IMR-90 (cell line): ENCODE measurements around the gene C1QL4. TPM values are rescaled to one million over a fixed set of nuclear protein-coding genes. Genes with fewer than 3 reads are reported as not detected.

Experiments
- ATAC-seq: fragments of 200-7000 bp; cut with Tn5 transposase; 2 replicates; pipeline ENCODE4 v1.9.1; 2020; ENCODE audit warnings: low read depth, mild to moderate bottlenecking, moderate library complexity
- BruUV-seq: library from RNA; stranded (reverse); fragments of 400-500 nt; replicated peaks from 2 replicates; lab custom pipeline; 2021; lab: Mats Ljungman, UMichigan
- CTCF ChIA-PET: fragments of 300-600 bp; formaldehyde crosslinking; extraction: SDS; loops from one replicate; lab custom pipeline; 2021; ENCODE audit warnings: antibody characterized with exemption; lab: Yijun Ruan, JAX
- POLR2A ChIA-PET: fragments of 300-600 bp; sonication (Branson Sonifier 250); formaldehyde crosslinking; loops from one replicate; lab custom pipeline; 2022; ENCODE audit warnings: antibody characterized with exemption; ENCODE audit not compliant: unreplicated experiment; lab: Charles Lee
- DNase-seq: peaks from one replicate; pipeline ENCODE4 v3.0.0; 2013
- H2AFZ ChIP-seq: replicated peaks from 2 replicates; pipeline ENCODE3; 2013; ENCODE audit warnings: low read length, mild to moderate bottlenecking; ENCODE audit not compliant: poor library complexity
- H2AK5ac ChIP-seq: 2 replicates; pipeline ENCODE4 v1.6.1; 2013; ENCODE audit warnings: low read depth, low read length, inconsistent platforms
- H2AK9ac ChIP-seq: replicated peaks from 2 replicates; pipeline ENCODE3; 2013; ENCODE audit warnings: mild to moderate bottlenecking, low read depth, low read length, moderate library complexity; ENCODE audit not compliant: poor library complexity
- H2BK120ac ChIP-seq: 2 replicates; pipeline ENCODE4 v1.6.1; 2013; ENCODE audit warnings: low read depth, low read length, inconsistent platforms
- H2BK15ac ChIP-seq: 3 replicates; pipeline ENCODE4 v1.6.1; 2013; ENCODE audit warnings: low read depth, low read length, inconsistent platforms
- H2BK20ac ChIP-seq: 2 replicates; pipeline ENCODE4 v1.6.1; 2013; ENCODE audit warnings: low read depth, mild to moderate bottlenecking, inconsistent platforms, low read length, moderate library complexity
- H2BK5ac ChIP-seq: 2 replicates; pipeline ENCODE4 v1.6.1; 2013; ENCODE audit warnings: mild to moderate bottlenecking, low read depth, low read length, inconsistent platforms; ENCODE audit not compliant: poor library complexity, severe bottlenecking
- H3K14ac ChIP-seq: replicated peaks from 2 replicates; pipeline ENCODE4 v1.6.1; 2013; ENCODE audit warnings: low read depth, low read length, inconsistent platforms
- H3K18ac ChIP-seq: 2 replicates; pipeline ENCODE4 v1.6.1; 2013; ENCODE audit warnings: low read depth, low read length, control low read depth
- H3K23ac ChIP-seq: 2 replicates; pipeline ENCODE4 v1.6.1; 2013; ENCODE audit warnings: low read depth, low read length, inconsistent platforms
- H3K27ac ChIP-seq: 2 replicates; pipeline ENCODE4 v1.5.1; 2013; ENCODE audit warnings: mild to moderate bottlenecking, control low read depth, low read length; ENCODE audit not compliant: insufficient read depth
- H3K27me3 ChIP-seq: 2 replicates; pipeline ENCODE4 v1.6.1; 2013; ENCODE audit warnings: low read length; ENCODE audit not compliant: control insufficient read depth, insufficient read depth
- H3K36me3 ChIP-seq: 2 replicates; pipeline ENCODE4 v1.6.1; 2013; ENCODE audit warnings: low read length, mixed read lengths; ENCODE audit not compliant: control insufficient read depth, insufficient read depth
- H3K4ac ChIP-seq: 2 replicates; pipeline ENCODE4 v1.6.1; 2013; ENCODE audit warnings: low read depth, low read length, inconsistent platforms
- H3K4me1 ChIP-seq: 2 replicates; pipeline ENCODE4 v1.6.1; 2013; ENCODE audit warnings: low read length, mixed read lengths; ENCODE audit not compliant: control insufficient read depth, insufficient read depth
- H3K4me2 ChIP-seq: 2 replicates; pipeline ENCODE4 v1.6.1; 2013; ENCODE audit warnings: low read depth, mild to moderate bottlenecking, control low read depth, low read length, moderate library complexity
- H3K4me3 ChIP-seq: 2 replicates; pipeline ENCODE4 v1.5.1; 2013; ENCODE audit warnings: low read depth, mild to moderate bottlenecking, control low read depth, low read length, moderate library complexity; ENCODE audit not compliant: insufficient read depth
- H3K56ac ChIP-seq: 2 replicates; pipeline ENCODE4 v1.6.1; 2013; ENCODE audit warnings: low read length, inconsistent platforms; ENCODE audit not compliant: insufficient read depth; ENCODE audit errors: extremely low read depth
- H3K79me1 ChIP-seq, 2 experiments: 2 replicates each; pipeline ENCODE4 v1.6.1; 2013; ENCODE audit warnings: low read length in 2 of 2, inconsistent platforms in 1 of 2, low read depth in 1 of 2
- H3K9ac ChIP-seq: 2 replicates; pipeline ENCODE4 v1.6.1; 2013; ENCODE audit warnings: low read depth, low read length, control low read depth
- H3K9me1 ChIP-seq: 2 replicates; pipeline ENCODE4 v1.6.1; 2013; ENCODE audit warnings: low read length, inconsistent platforms; ENCODE audit not compliant: insufficient read depth
- H3K9me3 ChIP-seq: 2 replicates; pipeline ENCODE4 v1.6.1; 2013; ENCODE audit warnings: low read length; ENCODE audit not compliant: control insufficient read depth, insufficient read depth
- H4K20me1 ChIP-seq: 2 replicates; pipeline ENCODE4 v1.6.1; 2013; ENCODE audit warnings: low read length, inconsistent platforms; ENCODE audit not compliant: insufficient read depth
- H4K5ac ChIP-seq: 2 replicates; pipeline ENCODE4 v1.6.1; 2013; ENCODE audit warnings: mild to moderate bottlenecking, low read depth, low read length, control low read depth
- H4K8ac ChIP-seq, 2 experiments: 2 replicates each; pipeline ENCODE4 v1.6.1; 2013; ENCODE audit warnings: low read depth in 2 of 2, low read length in 2 of 2, control low read depth in 1 of 2, inconsistent platforms in 1 of 2
- H4K91ac ChIP-seq: 2 replicates; pipeline ENCODE4 v1.6.1; 2013; ENCODE audit warnings: low read depth, low read length, inconsistent platforms; ENCODE audit not compliant: insufficient read depth
- BHLHE40 ChIP-seq: fragments of 150-350 bp; IDR thresholded peaks from 2 replicates; pipeline ENCODE4 v1.6.1; 2016; ENCODE audit warnings: mild to moderate bottlenecking, low read depth, low read length
- CHD1 ChIP-seq: IDR thresholded peaks from 2 replicates; pipeline ENCODE4 v1.6.1; 2012; ENCODE audit warnings: low read depth, low read length, improper control_type of control experiment
- CTCF ChIP-seq: conservative IDR thresholded peaks from 2 replicates; pipeline ENCODE4 v1.5.1; 2012; ENCODE audit warnings: mild to moderate bottlenecking, low read depth, low read length, improper control_type of control experiment
- ELK1 ChIP-seq: fragments of 150-350 bp; IDR thresholded peaks from 2 replicates; pipeline ENCODE4 v1.6.1; 2016; ENCODE audit warnings: low read depth, mild to moderate bottlenecking, low read length, moderate library complexity, borderline replicate concordance
- FOS ChIP-seq: fragments of 150-350 bp; IDR thresholded peaks from 2 replicates; pipeline ENCODE4 v1.6.1; 2016; ENCODE audit warnings: low read depth, low read length
- MAFK ChIP-seq: IDR thresholded peaks from 2 replicates; pipeline ENCODE4 v1.6.1; 2012; ENCODE audit warnings: low read depth, low read length, improper control_type of control experiment
- MAZ ChIP-seq: IDR thresholded peaks from 2 replicates; pipeline ENCODE4 v1.6.1; 2012; ENCODE audit warnings: low read depth, mild to moderate bottlenecking, low read length, improper control_type of control experiment, moderate library complexity, borderline replicate concordance
- MXI1 ChIP-seq: IDR thresholded peaks from 2 replicates; pipeline ENCODE4 v1.6.1; 2012; ENCODE audit warnings: low read depth, mild to moderate bottlenecking, low read length, moderate library complexity, borderline replicate concordance
- NFE2L2 ChIP-seq: fragments of 150-350 bp; IDR thresholded peaks from 2 replicates; pipeline ENCODE4 v1.6.1; 2016; ENCODE audit warnings: low read depth, mild to moderate bottlenecking, low read length
- POLR2A ChIP-seq: IDR thresholded peaks from 2 replicates; pipeline ENCODE4 v1.6.1; 2012; ENCODE audit warnings: mild to moderate bottlenecking, low read depth, low read length
- RAD21 ChIP-seq: IDR thresholded peaks from 2 replicates; pipeline ENCODE4 v1.6.1; 2012; ENCODE audit warnings: low read length, improper control_type of control experiment
- RCOR1 ChIP-seq: IDR thresholded peaks from 2 replicates; pipeline ENCODE4 v1.6.1; 2012; ENCODE audit warnings: mild to moderate bottlenecking, low read length, improper control_type of control experiment; ENCODE audit not compliant: insufficient replicate concordance
- SMC3 ChIP-seq: fragments of 150-350 bp; IDR thresholded peaks from 2 replicates; pipeline ENCODE4 v1.6.1; 2016; ENCODE audit warnings: low read depth, mild to moderate bottlenecking, antibody characterized with exemption, low read length, moderate library complexity
- WGBS, 2 experiments: methylation state at CpG; one replicate each; pipeline versions ENCODE4 v1.1.5 to v1.1.7; 2013; ENCODE audit warnings: missing lambda C conversion rate in 2 of 2; ENCODE audit not compliant: insufficient read length in 1 of 2; ENCODE audit errors: extremely low coverage in 2 of 2; 5-methylcytosine and 5-hydroxymethylcytosine counted together
- dilution Hi-C: fragments of 300-500 bp; cut with HindIII; formaldehyde crosslinking; loops from one replicate; pipeline ENCODE4 v1.14.3; 2018; ENCODE audit warnings: low sequenced_read_pairs; ENCODE audit not compliant: unreplicated experiment
- in situ Hi-C: fragments of 300-500 bp; cut with MboI; formaldehyde crosslinking; loops from 3 replicates; pipeline ENCODE4 v1.14.3; 2019; ENCODE audit warnings: low sequenced_read_pairs, inconsistent platforms, mixed read lengths
- intact Hi-C: fragments of 100-400 bp; cut with micrococcal nuclease; formaldehyde crosslinking; loops from 2 replicates; pipeline ENCODE4 v1.10.0; 2022
- polyA plus RNA-seq, 3 experiments: library from polyadenylated mRNA; depleted of rRNA; stranded (reverse); fragments of >200 nt; gene quantifications; 2 replicates each; pipeline ENCODE4 v1.2.3, GENCODE V29; 2012; ENCODE audit warnings: low replicate concordance in 1 of 3
- total RNA-seq: library from RNA; depleted of rRNA; stranded (reverse); fragments of >200 nt; gene quantifications from 2 replicates; pipeline ENCODE4 v1.2.3, GENCODE V29; 2012
- TF ChIP-seq, protein P1 (sequence below): fragments of 150-350 bp; IDR thresholded peaks from 2 replicates; pipeline ENCODE4 v1.6.1; 2017; ENCODE audit warnings: mild to moderate bottlenecking, antibody characterized with exemption, low read length, low read depth

C1QL4 gene
- total and polyA plus RNA-seq, 2 of the 4 experiments (the other 2 are of a cell fraction): 0.18 to 0.46 TPM

DNA sequence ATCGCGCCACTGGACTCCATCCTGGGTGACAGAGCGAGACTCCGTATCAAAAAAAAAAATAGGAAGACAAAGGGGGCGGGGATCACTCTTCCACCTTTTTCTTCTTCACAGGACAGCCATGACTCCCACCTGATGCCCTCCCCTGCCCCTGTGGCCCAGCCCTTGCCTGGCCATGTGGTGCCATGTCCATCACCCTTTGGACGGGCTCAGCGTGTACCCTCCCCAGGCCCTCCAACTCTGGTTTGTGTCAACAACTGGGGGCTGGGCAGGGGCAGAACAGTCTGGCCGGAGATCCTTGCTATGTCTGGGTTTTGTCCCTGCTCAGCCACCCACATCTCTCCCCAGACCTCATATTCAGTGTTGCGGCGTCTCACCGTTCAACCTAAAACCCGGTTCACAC lies 8.2 kb downstream of the C1QL4 start:
- POLR2A ChIA-PET: no interaction called here
- no peak overlapping the region for H2BK20ac ChIP-seq
- dilution Hi-C loops: no loop called here

More for the DNA sequence above, 8.2 kb downstream of the C1QL4 start:
- no peak overlapping the region for H3K4ac ChIP-seq
- no peak overlapping the region for H2BK5ac ChIP-seq
- in situ Hi-C loops: no loop called here
- H2AK5ac ChIP-seq: no peak overlapping the region
- ATAC-seq (no peak), DNase-seq (no peak)
- no peak overlapping the region for H3K23ac ChIP-seq
- H3K27ac ChIP-seq: no peak overlapping the region
- peaks cover 6% of the 10 kb centered on the region for H3K36me3 ChIP-seq
- no peak overlapping the region for H4K8ac ChIP-seq
- BruUV-seq: no TSS peak
- no peak for TF ChIP-seq SMC3
- TF ChIP-seq, protein P1, sequence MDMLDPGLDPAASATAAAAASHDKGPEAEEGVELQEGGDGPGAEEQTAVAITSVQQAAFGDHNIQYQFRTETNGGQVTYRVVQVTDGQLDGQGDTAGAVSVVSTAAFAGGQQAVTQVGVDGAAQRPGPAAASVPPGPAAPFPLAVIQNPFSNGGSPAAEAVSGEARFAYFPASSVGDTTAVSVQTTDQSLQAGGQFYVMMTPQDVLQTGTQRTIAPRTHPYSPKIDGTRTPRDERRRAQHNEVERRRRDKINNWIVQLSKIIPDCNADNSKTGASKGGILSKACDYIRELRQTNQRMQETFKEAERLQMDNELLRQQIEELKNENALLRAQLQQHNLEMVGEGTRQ: no peak
- TF ChIP-seq MAFK: no peak
- TF ChIP-seq NFE2L2: no peak
- TF ChIP-seq ELK1: no peak
- no peak for TF ChIP-seq FOS
- no peak for TF ChIP-seq MAZ
- no peak for TF ChIP-seq BHLHE40
- no peak for TF ChIP-seq MXI1
- TF ChIP-seq CTCF: no peak
- no peak for TF ChIP-seq POLR2A
- TF ChIP-seq RCOR1: no peak
- no peak for TF ChIP-seq RAD21
- TF ChIP-seq CHD1: no peak
- no peak overlapping the region for H2BK120ac ChIP-seq
- H3K4me3 ChIP-seq: no peak overlapping the region
- H3K9me1 ChIP-seq: no peaks in the 10 kb centered on the region
- H3K4me1 ChIP-seq: peaks cover 2% of the 10 kb centered on the region; the same call in 1 of the 2 replicates
- H4K20me1 ChIP-seq: no peaks in the 10 kb centered on the region
- no peak overlapping the region for H2BK15ac ChIP-seq
- CTCF ChIA-PET: no interaction called here
- no peak overlapping the region for H3K14ac ChIP-seq
- intact Hi-C loops: no loop called here
- peak overlapping the region; percentile 55 for H2AK9ac ChIP-seq
- no peak overlapping the region for H2AFZ ChIP-seq
- H3K27me3 ChIP-seq: peaks cover 2% of the 10 kb centered on the region; the same call in 1 of the 2 replicates
- 96% methylated on average over 4 of the region's 12 CpGs; no CpG with 5 or more reads in 1 of the 2 experiments for whole genome bisulfite sequencing, 2 experiments
- H3K4me2 ChIP-seq: no peak overlapping the region
- H3K79me1 ChIP-seq: peaks cover 4 to 27% of the 10 kb centered on the region in 2 experiments; a peak in 3 of 4 replicates
- no peak overlapping the region for H4K5ac ChIP-seq
- H3K56ac ChIP-seq: no peak overlapping the region
- no peak overlapping the region for H3K18ac ChIP-seq
- no peak overlapping the region for H4K91ac ChIP-seq
- no peak overlapping the region for H3K9ac ChIP-seq
- no peaks in the 10 kb centered on the region for H3K9me3 ChIP-seq
